Astrocyte (in vitro differentiated cells and primary cell): ENCODE results near the gene TRPV6. TPM values are rescaled to one million over a fixed set of nuclear protein-coding genes. Genes with fewer than 3 reads are reported as not detected.

Source experiments
- DNase-seq: peaks from one replicate; pipeline ENCODE4 v3.0.0-alpha.2; 2010; ENCODE audit warnings: low read depth
- FAIRE-seq: peaks from 2 replicates; lab custom pipeline; 2011; peaks lifted over from hg19 to GRCh38; lab: Jason Lieb, UNC
- H2AFZ ChIP-seq: 2 replicates; pipeline ENCODE4 v1.6.0; 2012; ENCODE audit warnings: low read depth, low read length, inconsistent platforms
- H3K27ac ChIP-seq: 2 replicates; pipeline ENCODE4 v1.5.1; 2011; ENCODE audit warnings: low read depth, low read length, inconsistent platforms
- H3K27me3 ChIP-seq: 2 replicates; pipeline ENCODE4 v1.6.0; 2011; ENCODE audit warnings: low read length, inconsistent platforms; ENCODE audit not compliant: insufficient read depth
- H3K36me3 ChIP-seq: 2 replicates; pipeline ENCODE4 v1.5.1; 2011; ENCODE audit warnings: low read length, inconsistent platforms; ENCODE audit not compliant: insufficient read depth
- H3K4me1 ChIP-seq: 2 replicates; pipeline ENCODE4 v1.5.1; 2011; ENCODE audit warnings: low read length, inconsistent platforms; ENCODE audit not compliant: insufficient read depth
- H3K4me2 ChIP-seq: 2 replicates; pipeline ENCODE4 v1.6.0; 2012; ENCODE audit warnings: low read length, inconsistent platforms
- H3K4me3 ChIP-seq: 2 replicates; pipeline ENCODE4 v1.5.1; 2011; ENCODE audit warnings: low read depth, mild to moderate bottlenecking, low read length, inconsistent platforms; ENCODE audit not compliant: insufficient read depth
- H3K79me2 ChIP-seq: 2 replicates; pipeline ENCODE4 v1.6.0; 2012; ENCODE audit warnings: mild to moderate bottlenecking, low read length, inconsistent platforms; ENCODE audit not compliant: insufficient read depth
- H3K9ac ChIP-seq: 2 replicates; pipeline ENCODE4 v1.6.0; 2012; ENCODE audit warnings: mild to moderate bottlenecking, low read length, inconsistent platforms
- H3K9me3 ChIP-seq: 2 replicates; pipeline ENCODE4 v1.5.1; 2012; ENCODE audit warnings: low read depth, mild to moderate bottlenecking, low read length, inconsistent platforms; ENCODE audit not compliant: insufficient read depth
- H4K20me1 ChIP-seq: 2 replicates; pipeline ENCODE4 v1.6.0; 2012; ENCODE audit warnings: low read length, inconsistent platforms; ENCODE audit not compliant: insufficient read depth
- H3K27ac Mint-ChIP-seq: one replicate; pipeline ENCODE4 v1.8.0; 2021; ENCODE audit warnings: mild to moderate bottlenecking, mixed read lengths; ENCODE audit not compliant: unreplicated experiment
- H3K27me3 Mint-ChIP-seq: one replicate; pipeline ENCODE4 v1.8.0; 2021; ENCODE audit warnings: low read depth, mixed read lengths; ENCODE audit not compliant: unreplicated experiment
- H3K36me3 Mint-ChIP-seq: one replicate; pipeline ENCODE4 v1.8.0; 2021; ENCODE audit warnings: low read depth, mixed read lengths; ENCODE audit not compliant: unreplicated experiment
- H3K4me1 Mint-ChIP-seq: one replicate; pipeline ENCODE4 v1.8.0; 2021; ENCODE audit warnings: low read depth, mixed read lengths; ENCODE audit not compliant: unreplicated experiment
- H3K4me3 Mint-ChIP-seq: one replicate; pipeline ENCODE4 v1.8.0; 2021; ENCODE audit warnings: mild to moderate bottlenecking, moderate library complexity, mixed read lengths; ENCODE audit not compliant: unreplicated experiment
- H3K9me3 Mint-ChIP-seq: one replicate; pipeline ENCODE4 v1.8.0; 2021; ENCODE audit warnings: mild to moderate bottlenecking, mixed read lengths; ENCODE audit not compliant: unreplicated experiment
- EZH2 ChIP-seq: IDR thresholded peaks from 2 replicates; pipeline ENCODE4 v1.6.1; 2012; ENCODE audit warnings: mild to moderate bottlenecking, low read length, inconsistent platforms; ENCODE audit not compliant: insufficient read depth
- total RNA-seq: library from RNA; stranded (reverse); gene quantifications from 2 replicates; pipeline ENCODE4 v1.2.1, GENCODE V29; 2021
- TF ChIP-seq, protein P1 (sequence below): IDR thresholded peaks from 2 replicates; pipeline ENCODE4 v1.5.1; 2011; ENCODE audit warnings: low read depth, mild to moderate bottlenecking, inconsistent platforms, low read length, moderate library complexity; ENCODE audit not compliant: insufficient read depth

TRPV6 gene
- total RNA-seq, 1 donor from 2014 or later: 0.14 TPM

DNA sequence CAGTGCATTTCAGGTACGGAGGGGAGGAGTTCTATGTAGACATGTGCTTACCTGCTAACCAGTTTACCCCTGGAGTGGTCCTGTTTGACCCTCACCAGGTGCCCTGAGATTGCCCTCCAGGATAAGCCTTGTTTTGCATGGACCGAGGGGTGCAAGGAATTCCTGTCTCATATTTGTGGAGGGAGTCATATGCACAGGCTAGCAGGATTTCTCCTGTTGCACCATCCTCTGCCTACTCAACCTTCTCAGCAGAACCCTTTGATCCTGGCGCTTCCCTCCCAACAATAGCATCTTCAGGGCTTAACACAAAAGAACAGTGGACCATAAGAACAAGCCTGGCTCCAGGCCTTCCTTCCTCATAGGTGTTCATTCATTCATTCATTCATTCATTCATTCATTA, 7.2 kb downstream of the TRPV6 start:
- Histone ChIP-seq H3K79me2 (no peaks in the 10 kb centered on the region), H3K36me3 (no peaks in the 10 kb centered on the region), H3K4me2 (no peak overlapping the region), H4K20me1 (no peaks in the 10 kb centered on the region), H3K4me1 (no peaks in the 10 kb centered on the region), H3K27ac (no peak overlapping the region), H3K9me3 (no peaks in the 10 kb centered on the region), H3K27me3 (peaks cover 11% of the 10 kb centered on the region), H3K9ac (no peak overlapping the region), H3K4me3 (no peak overlapping the region), H2AFZ (no peak overlapping the region)
- Mint-ChIP-seq H3K27ac (no peak overlapping the region), H3K36me3 (peaks cover 7% of the 10 kb centered on the region), H3K4me3 (no peak overlapping the region), H3K4me1 (no peaks in the 10 kb centered on the region), H3K9me3 (peaks cover 12% of the 10 kb centered on the region), H3K27me3 (peaks cover 64% of the 10 kb centered on the region)
- no peak for TF ChIP-seq EZH2
- TF ChIP-seq, protein P1, sequence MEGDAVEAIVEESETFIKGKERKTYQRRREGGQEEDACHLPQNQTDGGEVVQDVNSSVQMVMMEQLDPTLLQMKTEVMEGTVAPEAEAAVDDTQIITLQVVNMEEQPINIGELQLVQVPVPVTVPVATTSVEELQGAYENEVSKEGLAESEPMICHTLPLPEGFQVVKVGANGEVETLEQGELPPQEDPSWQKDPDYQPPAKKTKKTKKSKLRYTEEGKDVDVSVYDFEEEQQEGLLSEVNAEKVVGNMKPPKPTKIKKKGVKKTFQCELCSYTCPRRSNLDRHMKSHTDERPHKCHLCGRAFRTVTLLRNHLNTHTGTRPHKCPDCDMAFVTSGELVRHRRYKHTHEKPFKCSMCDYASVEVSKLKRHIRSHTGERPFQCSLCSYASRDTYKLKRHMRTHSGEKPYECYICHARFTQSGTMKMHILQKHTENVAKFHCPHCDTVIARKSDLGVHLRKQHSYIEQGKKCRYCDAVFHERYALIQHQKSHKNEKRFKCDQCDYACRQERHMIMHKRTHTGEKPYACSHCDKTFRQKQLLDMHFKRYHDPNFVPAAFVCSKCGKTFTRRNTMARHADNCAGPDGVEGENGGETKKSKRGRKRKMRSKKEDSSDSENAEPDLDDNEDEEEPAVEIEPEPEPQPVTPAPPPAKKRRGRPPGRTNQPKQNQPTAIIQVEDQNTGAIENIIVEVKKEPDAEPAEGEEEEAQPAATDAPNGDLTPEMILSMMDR: no peak
- DNase-seq (no peak), FAIRE-seq (no peak)

DNA sequence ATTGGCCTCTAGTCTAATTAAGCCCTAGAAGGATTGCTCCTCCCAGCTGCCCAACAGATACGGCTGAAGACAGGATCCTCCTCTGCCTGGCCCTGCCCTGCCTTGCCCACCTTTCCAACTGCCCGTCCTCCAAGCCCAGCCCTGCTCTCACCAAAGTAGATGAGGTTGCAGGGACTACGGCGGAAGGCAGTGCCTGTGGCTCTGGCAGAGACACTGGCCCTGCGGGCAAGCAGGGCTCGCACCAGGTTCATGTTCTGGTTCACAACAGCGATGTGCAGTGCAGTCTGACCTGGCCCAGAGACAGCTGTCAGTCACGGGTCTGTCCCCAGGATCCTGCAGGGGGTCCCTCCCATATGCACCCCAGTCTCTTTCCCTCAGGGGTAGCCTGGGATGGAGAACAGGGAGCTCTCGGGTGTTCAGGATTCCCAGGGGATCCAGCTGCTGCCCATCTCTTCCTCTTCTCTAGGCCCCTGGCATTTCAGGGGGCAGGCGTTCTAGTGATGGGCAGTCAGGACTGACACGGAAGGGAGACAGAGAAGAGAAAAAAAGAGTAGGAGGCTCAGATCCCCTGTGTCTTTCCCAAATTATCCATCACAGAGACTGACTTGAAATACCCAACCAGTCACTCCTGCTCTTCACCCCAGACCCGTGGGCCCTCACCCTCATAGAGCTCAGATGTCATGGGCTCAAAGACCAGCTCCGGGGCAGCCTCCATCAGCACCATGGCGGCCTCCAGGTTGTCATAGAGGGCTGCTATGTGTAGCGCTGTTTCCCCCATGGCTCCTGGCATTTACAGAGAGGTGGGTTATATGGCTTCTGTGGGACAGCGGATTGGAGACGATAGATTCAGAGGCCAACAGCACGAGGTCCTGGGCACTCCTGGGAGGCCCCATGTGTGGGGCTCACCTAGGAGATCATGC, 8.3 kb downstream of the TRPV6 start:
- H3K4me3 ChIP-seq: no peak overlapping the region
- H3K36me3 ChIP-seq: no peaks in the 10 kb centered on the region
- FAIRE-seq: no peak
- no peak overlapping the region for H3K27ac ChIP-seq
- H4K20me1 ChIP-seq: no peaks in the 10 kb centered on the region
- no peak overlapping the region for H3K9ac ChIP-seq
- no peak overlapping the region for H2AFZ ChIP-seq
- H3K4me3 Mint-ChIP-seq: no peak overlapping the region
- H3K27ac Mint-ChIP-seq: no peak overlapping the region
- H3K4me1 Mint-ChIP-seq: no peaks in the 10 kb centered on the region
- H3K4me1 ChIP-seq: no peaks in the 10 kb centered on the region
- no peaks in the 10 kb centered on the region for H3K9me3 ChIP-seq
- peaks cover 9% of the 10 kb centered on the region for H3K36me3 Mint-ChIP-seq
- no peak overlapping the region for H3K4me2 ChIP-seq
- no peak for DNase-seq
- peaks cover 12% of the 10 kb centered on the region for H3K9me3 Mint-ChIP-seq
- H3K27me3 Mint-ChIP-seq: peaks cover 55% of the 10 kb centered on the region
- TF ChIP-seq EZH2: no peak
- TF ChIP-seq, protein P1: no peak
- no peaks in the 10 kb centered on the region for H3K79me2 ChIP-seq
- H3K27me3 ChIP-seq: peaks cover 11% of the 10 kb centered on the region
